GM12875 (cell line): ENCODE measurements around the gene AGPAT3.

Experiments
- H3K4me3 ChIP-seq: one replicate; pipeline ENCODE4 v1.5.1; 2011; ENCODE audit warnings: low read depth, low read length, control low read depth
- TF ChIP-seq, protein P1 (sequence below): IDR thresholded peaks from 2 replicates; pipeline ENCODE4 v1.5.1; 2011; ENCODE audit warnings: low read depth, mild to moderate bottlenecking, control low read depth, inconsistent platforms, low read length, moderate library complexity, borderline replicate concordance; ENCODE audit not compliant: insufficient read depth

The AGPAT3 gene

DNA sequence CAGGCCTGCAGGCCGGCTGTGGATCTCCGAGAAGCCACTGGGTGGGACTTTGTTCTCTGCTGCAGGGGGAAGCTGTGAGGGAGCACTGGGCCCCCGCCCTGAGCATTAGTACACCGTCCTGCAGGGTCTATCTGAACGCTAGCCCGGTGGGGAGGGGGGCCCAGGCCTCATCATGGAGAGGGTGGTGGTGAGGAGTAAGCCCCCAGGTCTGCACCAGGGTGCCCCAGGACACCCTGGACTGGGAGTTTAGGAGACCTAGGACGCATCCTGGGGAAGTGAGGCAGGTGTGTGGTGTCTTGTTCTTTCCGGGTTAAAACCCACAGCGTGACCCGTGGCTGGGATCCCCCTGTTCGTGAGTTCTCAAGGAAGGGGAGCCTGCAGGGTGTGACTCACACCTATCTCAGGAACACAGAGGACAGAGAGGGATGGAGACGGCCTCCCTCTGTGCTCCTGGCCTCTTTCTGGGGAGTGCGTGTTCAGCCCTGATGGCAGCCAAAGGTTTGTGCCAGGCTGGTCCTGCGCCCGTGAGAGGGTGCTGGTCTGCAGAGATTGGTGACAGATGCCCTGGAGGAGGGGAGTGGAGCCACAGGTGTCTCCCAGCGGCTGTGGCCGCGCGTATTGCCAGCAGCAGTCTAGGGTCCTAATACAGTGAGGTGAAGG lies 44.8 kb downstream of the AGPAT3 start:
- H3K4me3 ChIP-seq, result no peak overlapping the region
- TF ChIP-seq, protein P1, sequence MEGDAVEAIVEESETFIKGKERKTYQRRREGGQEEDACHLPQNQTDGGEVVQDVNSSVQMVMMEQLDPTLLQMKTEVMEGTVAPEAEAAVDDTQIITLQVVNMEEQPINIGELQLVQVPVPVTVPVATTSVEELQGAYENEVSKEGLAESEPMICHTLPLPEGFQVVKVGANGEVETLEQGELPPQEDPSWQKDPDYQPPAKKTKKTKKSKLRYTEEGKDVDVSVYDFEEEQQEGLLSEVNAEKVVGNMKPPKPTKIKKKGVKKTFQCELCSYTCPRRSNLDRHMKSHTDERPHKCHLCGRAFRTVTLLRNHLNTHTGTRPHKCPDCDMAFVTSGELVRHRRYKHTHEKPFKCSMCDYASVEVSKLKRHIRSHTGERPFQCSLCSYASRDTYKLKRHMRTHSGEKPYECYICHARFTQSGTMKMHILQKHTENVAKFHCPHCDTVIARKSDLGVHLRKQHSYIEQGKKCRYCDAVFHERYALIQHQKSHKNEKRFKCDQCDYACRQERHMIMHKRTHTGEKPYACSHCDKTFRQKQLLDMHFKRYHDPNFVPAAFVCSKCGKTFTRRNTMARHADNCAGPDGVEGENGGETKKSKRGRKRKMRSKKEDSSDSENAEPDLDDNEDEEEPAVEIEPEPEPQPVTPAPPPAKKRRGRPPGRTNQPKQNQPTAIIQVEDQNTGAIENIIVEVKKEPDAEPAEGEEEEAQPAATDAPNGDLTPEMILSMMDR, result no peak

DNA sequence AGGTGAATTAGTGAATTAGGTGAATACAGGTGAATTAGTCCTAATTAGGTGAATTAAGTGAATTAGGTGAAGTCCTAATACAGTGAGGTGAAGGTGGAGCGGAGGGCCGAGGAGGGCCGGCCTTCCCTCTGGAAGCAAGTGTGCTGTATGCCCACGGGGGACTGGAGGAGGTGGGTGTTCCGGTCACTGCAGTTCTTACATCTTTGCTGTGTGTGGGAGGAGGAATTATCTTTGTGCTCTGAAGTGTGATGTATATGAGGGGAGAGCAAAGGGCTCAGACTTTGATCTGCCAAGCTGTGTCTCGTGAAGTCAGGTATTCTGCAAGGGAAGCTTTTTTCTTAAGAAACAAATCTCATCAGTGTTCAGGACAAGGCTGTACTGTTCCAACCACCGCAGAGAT lies 45.4 kb downstream of the AGPAT3 start:
- TF ChIP-seq, protein P1, result no peak
- no peak overlapping the region for H3K4me3 ChIP-seq

DNA sequence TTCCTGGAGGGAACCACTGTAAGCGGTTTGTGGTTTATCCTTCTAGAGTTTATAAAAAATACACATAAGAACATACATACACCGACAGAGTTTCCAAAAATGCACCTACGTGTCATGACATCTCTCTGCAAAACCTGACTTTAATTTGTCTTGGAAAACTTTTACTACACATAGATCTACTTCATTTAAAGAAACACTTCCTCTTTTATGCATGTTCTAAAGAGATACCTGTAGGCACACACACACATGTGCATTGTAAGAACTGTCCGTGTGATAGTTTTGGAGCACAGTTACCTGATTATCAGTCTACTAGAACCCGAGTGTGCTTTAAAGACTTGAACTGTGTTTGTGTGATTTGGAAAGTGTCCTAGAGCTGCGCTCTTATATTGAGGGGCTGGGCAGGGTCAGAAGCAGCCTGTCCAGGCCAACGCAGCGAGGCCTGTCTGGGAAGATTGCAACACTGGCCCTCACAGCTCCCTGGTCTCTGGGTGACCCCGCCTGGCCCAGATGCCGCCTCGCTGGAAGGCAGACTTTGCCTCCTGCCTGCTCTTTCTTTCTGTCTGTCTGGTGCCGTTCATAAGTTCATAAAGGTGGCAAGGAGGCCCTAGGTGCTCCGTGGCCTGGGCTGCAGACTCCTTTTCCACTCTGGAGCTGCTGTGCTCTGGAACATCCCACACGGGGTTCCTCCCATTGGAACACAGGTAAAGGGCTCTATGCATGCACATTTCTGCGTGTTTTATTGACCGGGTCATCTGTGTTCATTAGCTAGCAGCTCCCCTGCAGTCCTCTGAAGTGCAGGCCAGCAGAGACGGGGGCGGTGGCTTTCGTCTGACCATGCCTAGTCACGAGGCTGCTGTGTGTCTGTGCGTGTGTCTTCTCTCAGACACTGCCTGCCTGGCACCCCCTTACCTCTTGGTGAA lies 46.3 kb downstream of the AGPAT3 start:
- H3K4me3 ChIP-seq, result no peak overlapping the region
- TF ChIP-seq, protein P1, result no peak

DNA sequence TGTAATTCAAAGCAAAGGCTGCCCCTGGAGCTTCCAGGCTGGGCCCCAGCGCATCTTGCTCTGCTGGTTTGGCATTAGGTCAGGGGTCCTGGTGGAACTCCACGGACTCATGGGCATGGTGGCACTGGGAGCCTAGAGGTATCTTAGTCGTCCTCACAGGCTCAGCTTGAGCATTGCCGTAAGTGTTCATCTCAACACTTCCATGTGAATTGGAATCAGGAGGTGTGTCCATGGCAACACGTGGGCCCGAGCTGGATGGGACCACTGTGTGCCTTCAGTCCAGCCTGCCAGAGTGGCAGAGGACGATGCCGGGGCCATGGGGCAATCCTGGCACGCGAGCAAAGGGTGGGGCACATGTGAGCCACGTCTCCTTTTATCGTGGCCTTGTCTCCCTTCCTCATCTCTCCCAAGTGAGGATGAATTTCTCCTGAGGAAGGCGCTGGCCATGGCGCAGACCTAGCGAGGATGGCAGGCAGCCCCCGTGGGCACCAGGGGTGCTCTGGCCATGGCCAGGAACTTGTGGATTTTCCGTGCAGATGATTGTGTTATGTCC lies 47.0 kb downstream of the AGPAT3 start:
- TF ChIP-seq, protein P1, result no peak
- H3K4me3 ChIP-seq, result no peak overlapping the region

DNA sequence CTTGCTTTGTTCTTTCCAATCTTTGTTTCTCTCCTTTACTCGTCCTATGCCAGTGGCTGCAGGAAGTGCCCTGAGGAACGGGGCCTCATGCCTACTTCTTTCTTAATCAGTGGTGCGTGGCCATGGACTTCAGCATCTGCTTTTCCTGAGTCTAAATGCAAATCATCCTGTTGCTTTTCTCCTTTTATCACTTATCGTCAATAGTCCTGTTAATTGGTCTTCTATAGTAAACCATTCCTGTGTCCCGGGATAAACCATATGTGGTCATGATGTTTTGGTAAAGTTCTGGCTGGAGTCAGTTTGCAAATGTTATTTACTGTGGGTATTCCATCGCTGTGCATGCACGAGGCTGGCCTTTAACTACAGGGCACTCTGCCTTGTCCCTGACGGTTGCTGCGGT lies 47.5 kb downstream of the AGPAT3 start:
- TF ChIP-seq, protein P1, result no peak
- no peak overlapping the region for H3K4me3 ChIP-seq

DNA sequence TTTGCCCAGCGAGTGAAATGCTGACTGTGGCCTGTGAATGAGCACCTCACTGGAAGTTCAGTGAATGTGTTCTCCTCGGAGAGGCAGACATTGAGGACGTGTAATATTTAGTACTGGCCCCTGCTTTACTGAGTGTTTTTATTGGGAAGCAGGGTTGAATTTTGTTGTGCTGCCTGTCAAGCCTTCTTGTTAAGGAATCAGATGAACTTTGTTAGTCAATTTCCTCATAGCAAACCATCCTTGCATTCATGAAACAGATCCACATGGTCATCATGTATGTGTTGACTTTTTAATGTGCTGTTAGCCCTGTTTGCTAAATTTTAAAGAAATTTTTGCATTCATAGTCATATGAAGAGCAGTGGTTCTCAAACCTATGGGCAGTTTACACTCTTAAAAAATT lies 47.9 kb downstream of the AGPAT3 start:
- no peak overlapping the region for H3K4me3 ChIP-seq
- TF ChIP-seq, protein P1, result no peak
